Suppressor macrophage treated with lipopolysaccharide for 1 hour (primary cell): ENCODE data around the gene KRT8.
"Not testable (repeated sequence)": the region's sequence is repeated elsewhere in the genome, so short reads cannot be mapped to it uniquely, and the experiment has no call there.

Experiments used
- DNase-seq, 3 donors: peaks; one replicate each; pipeline ENCODE4 v3.0.0-alpha.2; 2020 to 2022

The KRT8 gene

GRCh38 chr12:52873832-52874572, 30.9 kb downstream of the KRT8 start:
- DNase-seq: peak; percentile 84 to 90 (median 89)

GRCh38 chr12:52873513-52873831, 31.4 kb downstream of the KRT8 start:
- DNase-seq: no peak

GRCh38 chr12:52872644-52873389, 32.1 kb downstream of the KRT8 start:
- no peak for DNase-seq

- DNase-seq: peak; percentile 62 to 82 (median 64)
Measured at GRCh38 chr12:52871291-52872039, 33.4 kb downstream of the KRT8 start.

GRCh38 chr12:52870361-52871290, 34.2 kb downstream of the KRT8 start:
- DNase-seq: peak; percentile 51 to 77 (median 66)

GRCh38 chr12:52867642-52868041, 37.2 kb downstream of the KRT8 start:
- peak; percentile 79 to 93 (median 85) for DNase-seq

DNA sequence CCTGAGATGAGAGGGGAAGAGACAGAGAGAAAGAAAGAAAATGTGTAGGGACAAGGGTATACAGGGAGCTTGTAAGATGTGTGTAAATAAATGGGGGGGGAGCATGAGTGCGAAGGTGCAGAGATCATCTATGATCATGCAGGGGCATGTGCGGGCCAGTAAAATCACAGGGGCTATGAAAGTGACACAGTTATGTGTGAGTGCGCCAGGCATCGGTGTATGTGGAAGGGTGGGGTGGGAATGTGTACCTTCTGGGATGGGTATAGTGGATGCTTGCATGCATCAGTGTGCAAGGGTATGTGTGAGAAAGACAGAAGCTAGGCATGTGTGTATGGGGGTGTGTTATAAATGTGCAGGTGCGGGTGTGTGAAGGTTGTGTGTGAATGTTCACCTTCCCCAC, 37.7 kb downstream of the KRT8 start:
- no peak for DNase-seq

GRCh38 chr12:52865090-52865944, 39.6 kb downstream of the KRT8 start:
- DNase-seq: peak; percentile 56 to 78 (median 69)

- no peak for DNase-seq
Measured at GRCh38 chr12:52862023-52862422, 42.9 kb downstream of the KRT8 start.

GRCh38 chr12:52861511-52861910, 43.4 kb downstream of the KRT8 start:
- no peak for DNase-seq

DNA sequence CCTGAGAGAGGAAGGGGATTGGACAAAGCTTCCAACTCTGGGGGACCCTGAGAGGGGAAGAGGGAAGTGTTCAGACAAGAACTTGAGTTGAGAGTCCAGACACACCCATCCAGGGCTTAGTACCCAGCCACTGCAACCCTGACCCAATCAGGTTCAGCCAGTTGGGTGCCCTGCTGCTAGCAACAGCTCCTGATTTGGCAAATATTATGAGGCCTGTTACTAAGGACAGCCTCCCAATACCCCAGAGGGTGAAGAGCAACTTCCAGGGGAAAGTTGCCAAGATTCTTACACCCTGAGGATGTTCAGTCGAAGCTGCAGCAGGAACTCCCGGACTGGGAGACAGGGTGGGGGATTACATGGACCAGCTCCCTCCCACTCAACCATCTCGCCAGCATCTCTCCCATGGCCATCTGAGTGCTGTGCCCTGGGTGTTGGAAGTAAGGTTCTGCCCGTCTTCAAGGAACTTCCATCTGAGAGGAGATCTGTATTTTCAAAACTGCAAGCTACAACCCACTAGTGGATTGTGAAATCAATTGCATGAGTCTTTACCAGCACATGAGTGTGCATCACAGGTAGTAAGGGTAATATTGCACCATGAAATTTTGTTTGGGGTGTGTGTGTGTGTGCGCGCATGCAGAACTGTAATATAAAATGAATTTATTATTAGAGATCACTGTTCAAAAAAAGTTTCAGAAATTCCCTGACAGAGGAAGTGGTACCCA, 44.6 kb downstream of the KRT8 start:
- peak; percentile 59 to 78 (median 77) for DNase-seq

GRCh38 chr12:52857500-52857899, 47.4 kb downstream of the KRT8 start:
- no peak for DNase-seq

DNA sequence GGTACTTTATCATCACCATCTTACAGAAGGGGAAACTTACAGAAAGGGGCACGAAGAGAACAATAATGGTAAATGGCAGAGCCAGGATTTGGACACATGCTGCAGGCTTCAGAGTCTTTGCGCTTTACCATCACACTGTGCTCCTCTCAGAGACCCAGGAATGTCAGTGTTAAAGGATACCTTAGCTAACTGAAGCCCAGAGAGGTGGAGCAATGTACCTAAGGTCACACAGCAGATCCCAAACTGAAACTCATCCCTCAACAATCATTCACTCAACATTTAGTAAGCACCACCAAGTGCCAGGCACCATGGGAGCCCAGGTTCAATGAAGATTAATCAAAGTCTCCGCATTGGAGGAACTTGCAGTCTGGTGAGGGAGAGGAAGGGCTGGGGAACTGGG, 48.1 kb downstream of the KRT8 start:
- no peak for DNase-seq

DNA sequence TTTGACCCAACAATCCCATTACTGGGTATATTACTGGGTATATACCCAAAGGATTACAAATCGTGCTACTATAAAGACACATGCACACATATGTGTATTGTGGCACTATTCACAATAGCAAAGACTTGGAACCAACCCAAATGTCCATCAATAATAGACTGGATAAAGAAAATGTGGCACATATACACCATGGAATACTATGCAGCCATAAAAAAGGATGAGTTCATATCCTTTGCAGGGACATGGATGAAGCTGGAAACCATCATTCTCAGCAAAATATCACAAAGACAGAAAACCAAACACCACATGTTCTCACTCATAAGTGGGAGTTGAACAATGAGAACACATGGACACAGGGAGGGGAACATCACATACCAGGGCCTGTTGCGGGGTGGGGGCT, 48.8 kb downstream of the KRT8 start:
- not testable (repeated sequence) for DNase-seq

DNA sequence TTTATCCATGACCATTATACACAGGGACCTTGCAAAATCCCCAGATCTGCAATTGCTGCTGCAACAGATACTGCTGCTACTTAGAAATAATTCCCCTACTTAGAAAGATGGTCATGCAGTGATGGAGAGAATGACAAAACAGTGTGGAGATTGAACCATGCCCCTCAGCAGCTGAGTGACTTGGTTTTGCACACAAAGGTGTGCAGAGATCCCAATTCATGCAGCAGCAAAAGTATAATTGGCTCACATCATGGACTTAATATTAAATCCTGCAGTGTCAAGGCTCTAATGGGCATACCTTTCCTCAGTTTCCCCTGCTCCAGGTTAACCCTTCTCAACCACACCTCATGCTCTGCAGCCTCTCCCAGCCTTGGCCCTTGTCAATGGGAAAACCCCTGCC, 53.1 kb downstream of the KRT8 start:
- no peak for DNase-seq

DNA sequence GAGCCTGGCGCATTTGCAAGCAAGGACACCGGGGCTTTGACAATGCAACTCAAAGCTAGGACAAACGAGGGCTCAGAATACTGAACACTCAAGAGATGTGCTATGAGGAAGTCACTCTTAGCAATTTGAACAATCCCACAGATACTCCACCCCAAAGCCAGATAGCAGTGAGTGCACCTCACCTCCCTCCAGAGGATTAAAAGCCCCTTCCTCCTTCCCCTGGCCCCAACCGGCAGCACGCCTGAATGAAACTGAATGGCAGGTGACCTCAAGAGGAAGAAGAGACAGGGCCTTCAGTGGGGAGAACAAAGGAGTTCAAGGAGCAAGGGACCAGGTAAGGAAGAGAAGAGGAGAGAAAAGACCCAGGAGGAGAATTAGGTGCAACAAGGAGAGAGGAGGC, 54.2 kb downstream of the KRT8 start:
- no peak for DNase-seq

- no peak for DNase-seq
Measured at GRCh38 chr12:52849511-52849910, 55.4 kb downstream of the KRT8 start.

GRCh38 chr12:52848661-52849255, 56.1 kb downstream of the KRT8 start, which contains the start of gene KRT78:
TSS of gene KRT78 (minus strand) at chr12:52848994. CDS start at chr12:52848930, 64 bp downstream.
- no peak for DNase-seq

DNA sequence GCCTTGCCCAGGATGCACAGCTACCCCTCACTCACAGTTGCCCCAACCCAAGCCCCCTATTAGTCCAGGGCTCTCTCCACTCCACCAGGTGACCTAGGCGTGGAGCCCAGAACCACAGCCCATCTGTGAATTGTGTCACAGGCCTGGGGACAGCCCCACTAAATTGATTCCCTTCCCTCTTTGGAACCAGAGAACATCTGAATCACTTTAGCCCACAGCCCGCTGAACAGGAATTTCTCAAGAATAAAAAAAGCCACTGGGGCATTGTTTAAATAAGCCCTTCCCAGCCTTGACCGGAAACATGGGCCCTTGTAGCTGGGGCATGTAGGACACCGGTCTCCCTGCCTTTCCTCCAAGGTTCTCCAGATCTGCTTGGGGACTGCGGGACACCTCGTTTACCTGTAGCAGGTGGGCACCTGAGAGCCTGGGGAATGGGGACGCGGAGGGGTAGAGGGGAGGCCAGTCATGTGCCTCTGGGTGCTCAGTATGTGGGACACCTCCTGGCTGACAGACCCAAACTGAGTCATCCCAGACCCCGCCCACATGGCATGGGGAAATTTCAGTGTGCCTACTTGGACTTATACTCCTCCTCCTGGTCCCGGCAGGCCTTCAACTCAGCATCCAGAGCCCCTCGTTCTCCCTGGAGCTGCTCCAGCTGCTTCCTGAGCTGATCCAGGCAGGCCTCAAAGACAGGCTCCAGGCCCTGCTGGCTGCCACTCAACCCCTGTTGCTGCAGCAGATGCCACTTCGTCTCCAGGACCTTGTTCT, 57.4 kb downstream of the KRT8 start:
- peak; percentile 82 to 88 (median 84) for DNase-seq
